Raji (cell line): ENCODE results near the gene DIP2C.

Source experiments
- POLR2A ChIP-seq: IDR thresholded peaks from 2 replicates; pipeline ENCODE4 v1.6.1; 2011; ENCODE audit warnings: low read depth, low read length, control low read depth; ENCODE audit not compliant: insufficient read depth

DIP2C gene

DNA sequence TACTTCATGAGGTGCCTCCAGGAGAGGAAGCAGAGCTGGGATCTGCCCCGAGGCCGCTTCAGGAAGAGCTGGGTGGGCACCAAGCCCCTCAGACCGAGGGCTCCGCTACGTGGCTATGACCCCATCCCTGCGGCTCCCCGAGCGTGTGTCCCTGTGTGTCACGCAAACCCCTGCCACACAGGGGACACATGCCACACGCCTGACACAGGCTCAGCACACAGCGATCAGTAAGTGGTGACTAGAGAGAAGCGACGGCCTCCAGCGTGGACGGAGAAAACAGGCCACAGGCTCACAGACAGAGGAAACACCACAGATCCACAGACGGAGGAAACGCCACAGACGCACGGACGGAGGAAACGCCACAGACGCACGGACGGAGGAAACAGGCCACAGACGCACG lies 18.5 kb downstream of the DIP2C start:
- no peak for TF ChIP-seq POLR2A

DNA sequence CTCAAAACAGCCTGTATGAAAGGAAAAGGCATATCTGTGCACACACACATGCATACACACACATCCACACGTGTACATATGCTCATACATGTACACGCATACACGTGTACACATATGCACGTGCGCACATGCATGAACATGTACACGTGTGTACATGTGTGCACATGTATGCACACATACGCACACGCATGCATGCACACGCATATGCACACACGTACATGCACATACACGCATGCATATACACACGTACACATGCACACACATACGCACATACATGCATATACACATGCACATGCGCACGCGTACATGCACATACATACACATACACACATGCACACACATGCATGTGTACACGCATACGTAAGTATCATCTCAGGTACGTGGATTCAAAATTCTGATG lies 19.4 kb downstream of the DIP2C start:
- TF ChIP-seq POLR2A = no peak

GRCh38 chr10:668786-669485 lies 20.5 kb downstream of the DIP2C start:
- TF ChIP-seq POLR2A = no peak

- no peak for TF ChIP-seq POLR2A
These were observed 21.8 kb downstream of the DIP2C start for GRCh38 chr10:667602-668143.

GRCh38 chr10:667096-667495 lies 22.4 kb downstream of the DIP2C start:
- TF ChIP-seq POLR2A = no peak

- no peak for TF ChIP-seq POLR2A
These were observed 23.0 kb downstream of the DIP2C start for GRCh38 chr10:666237-667012.

DNA sequence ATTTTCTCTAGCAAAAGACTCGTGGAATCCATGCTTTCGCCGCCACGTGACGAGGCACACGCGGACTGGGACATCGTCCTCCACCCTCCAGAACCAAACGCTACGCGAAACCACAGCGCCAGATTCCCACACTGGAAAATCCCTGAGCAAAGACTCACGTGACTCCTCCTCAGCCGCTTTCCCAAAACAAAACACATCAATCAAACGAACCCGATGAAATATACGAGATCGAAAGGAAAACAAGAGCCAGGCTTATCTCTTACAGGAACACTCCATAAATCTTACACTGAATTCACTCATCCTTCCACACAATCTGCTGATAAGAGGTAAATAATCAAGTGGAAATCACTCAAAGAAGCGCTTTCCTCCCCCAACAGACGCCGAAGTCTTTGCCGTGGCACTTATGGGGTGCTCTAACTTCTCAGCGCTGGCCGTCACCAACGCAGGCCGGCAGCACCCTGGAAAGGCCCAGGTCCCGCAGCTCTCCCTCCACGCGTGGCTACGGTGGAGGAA lies 23.8 kb downstream of the DIP2C start:
- TF ChIP-seq POLR2A = no peak

GRCh38 chr10:664893-665292 lies 24.6 kb downstream of the DIP2C start:
- no peak for TF ChIP-seq POLR2A

GRCh38 chr10:664301-664700 lies 25.2 kb downstream of the DIP2C start:
- TF ChIP-seq POLR2A = no peak

DNA sequence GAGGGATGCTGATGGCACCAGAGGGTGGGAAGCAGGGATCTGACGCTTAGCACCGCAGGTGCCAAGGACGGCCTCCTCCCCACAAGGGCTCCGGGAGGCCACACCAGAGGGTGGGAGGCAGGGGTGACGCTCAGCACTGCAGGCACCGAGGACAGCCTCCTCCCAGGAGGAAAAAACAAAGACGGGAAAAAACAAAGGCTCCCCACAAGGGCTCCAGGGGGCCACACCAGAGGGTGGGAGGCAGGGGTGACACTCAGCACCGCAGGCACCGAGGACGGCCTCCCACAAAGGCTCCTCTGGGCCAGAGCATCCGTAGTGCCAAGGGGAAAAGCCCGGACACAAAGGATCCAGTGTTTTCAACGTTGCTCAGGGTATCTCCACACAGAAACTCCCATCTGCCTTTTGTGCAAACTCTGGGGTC lies 25.6 kb downstream of the DIP2C start:
- no peak for TF ChIP-seq POLR2A

GRCh38 chr10:663466-663751 lies 26.1 kb downstream of the DIP2C start:
- no peak for TF ChIP-seq POLR2A

DNA sequence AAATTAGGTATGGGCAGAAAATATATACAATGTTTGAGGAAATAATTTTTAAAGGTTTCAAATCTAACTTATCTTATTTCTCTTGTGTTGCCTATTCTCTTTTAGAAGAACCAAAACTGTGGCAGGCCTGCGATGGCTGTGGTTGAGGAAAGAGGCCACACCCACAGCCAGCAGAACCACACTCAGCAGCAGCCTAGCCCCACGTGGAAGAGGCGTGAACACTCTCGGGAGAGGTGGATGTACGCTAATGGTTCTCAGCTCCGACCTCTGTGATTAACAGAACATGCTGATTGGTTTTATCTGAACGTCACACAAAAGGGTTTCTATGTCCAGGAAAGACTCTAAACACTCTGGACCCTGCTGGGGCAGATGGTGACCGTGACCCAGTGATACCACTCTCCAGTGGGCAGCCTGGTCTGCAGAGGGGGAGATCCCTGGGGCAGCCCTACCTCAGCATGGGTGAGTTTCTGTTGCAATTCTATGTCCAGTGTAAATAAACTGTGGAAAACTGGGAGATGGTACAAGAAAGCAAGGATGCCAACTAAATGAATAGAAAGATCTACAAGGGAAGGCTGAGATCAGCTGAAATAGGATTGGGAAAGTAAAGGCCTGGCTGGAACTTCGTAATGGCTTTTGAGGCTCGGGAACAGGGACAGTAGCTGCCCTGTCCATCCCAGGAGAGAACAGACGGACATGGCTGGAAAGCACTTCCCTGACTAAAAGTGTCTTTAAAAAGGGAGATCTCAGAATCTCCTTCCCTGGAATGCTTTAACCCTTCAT lies 26.6 kb downstream of the DIP2C start:
- no peak for TF ChIP-seq POLR2A

DNA sequence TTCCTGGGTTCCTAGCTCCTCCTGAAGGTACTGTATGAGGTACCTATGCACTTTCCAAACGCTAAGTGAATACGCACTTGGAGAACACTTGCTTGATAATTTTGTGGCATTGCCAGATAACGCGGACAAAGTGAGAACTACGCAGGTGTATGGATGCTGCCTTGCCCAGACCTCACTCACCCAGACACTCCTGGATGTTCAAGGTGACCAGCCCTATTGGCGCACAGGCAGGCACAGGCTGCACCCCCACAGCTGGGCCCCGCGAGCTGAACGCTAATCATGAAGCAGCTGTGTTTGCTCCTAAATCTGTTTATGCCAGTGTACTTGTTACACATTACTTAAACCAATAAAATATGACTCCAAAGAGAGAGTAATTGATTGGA lies 27.3 kb downstream of the DIP2C start:
- TF ChIP-seq POLR2A = no peak

DNA sequence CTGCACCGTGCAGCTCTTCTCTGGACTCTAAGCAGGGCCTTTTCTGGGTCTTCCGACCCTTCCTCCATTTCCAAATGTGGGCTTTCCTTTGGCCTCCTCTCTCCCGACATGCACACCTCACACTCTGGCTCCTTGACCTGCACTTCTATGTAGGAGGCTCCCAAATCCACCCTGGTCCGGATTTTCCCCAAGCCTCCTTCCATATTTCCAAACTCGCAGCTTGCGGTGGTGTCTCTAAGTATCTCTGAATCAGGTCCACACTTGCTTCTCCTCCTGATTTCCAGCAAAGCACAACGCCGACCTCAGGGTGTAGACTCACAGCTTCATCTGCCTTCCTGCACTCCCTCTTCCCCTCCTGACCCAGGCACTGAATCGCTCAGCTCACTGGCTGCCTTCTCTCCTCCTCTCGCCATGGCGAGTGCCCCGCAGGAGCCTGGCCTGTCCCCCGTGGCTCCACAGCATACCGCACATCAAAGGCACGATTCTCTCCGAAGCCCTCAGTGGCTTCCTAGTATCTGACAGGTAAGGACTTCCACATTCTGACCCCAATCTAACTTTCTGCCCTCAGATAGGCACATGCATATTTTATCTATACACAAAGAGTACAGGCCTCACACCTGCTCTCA lies 27.8 kb downstream of the DIP2C start:
- no peak for TF ChIP-seq POLR2A

DNA sequence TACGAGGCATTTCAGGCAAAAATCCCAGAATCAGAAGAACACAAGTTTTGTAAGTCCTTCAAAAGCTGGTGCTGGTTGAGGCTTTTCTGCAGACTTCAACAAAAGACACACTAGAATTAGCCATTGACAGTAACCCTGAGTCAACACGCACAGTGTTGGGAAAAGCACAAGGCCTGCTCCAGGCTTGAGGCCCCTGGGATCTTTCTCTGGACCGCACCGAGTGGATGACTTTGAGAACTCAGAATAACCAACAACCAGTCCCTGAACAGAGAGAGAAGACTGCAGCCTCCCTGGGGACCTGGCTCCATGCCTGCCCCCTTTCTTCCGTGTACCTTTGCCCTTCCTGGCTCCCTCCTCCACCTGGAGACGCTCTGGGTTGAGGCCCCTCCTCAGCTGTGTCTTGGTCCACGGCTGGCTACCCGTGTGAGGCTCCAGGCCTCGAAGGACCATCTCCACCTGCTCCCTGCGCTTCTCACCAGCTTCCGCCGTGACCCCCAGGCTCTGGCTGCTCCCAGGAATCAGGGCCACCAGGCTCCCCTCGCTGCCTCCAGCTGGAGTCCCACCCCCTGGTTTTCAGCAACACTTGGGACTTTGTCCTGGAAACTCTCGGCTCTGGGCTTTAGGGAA lies 28.4 kb downstream of the DIP2C start:
- TF ChIP-seq POLR2A = no peak

DNA sequence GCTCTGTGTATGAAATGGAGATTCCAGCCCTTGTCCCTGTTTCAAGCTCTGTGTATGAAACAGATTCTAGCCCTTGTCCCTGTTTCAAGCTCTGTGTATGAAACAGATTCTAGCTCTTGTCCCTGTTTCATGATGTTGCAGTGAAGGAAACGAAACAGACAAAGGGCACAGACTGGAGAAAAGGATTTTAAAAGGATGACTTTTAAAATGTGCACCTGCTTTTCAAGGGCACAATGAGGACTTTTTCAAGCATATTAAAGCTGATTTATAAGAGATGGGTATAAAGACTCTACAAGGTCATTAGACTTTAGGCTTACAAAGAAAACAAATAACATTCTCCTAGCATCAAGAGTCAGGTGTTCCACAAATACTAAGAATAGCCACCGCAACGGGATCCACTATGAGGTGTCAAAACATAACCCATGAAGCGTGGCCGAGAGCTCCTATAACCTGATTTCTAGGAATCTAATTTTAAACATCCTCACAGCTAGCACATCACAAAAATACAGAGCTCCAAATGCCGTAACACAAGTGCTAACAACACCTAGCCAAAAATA lies 29.0 kb downstream of the DIP2C start:
- TF ChIP-seq POLR2A = no peak
